ENCODE results near the gene NBAS. TPM values are rescaled to one million over a fixed set of nuclear protein-coding genes. Genes with fewer than 3 reads are reported as not detected.
"Not testable (repeated sequence)": the region's sequence is repeated elsewhere in the genome, so short reads cannot be mapped to it uniquely, and the experiment has no call there.

Gene NBAS
- polyA plus RNA-seq, 1 donor from 2014 or later = 31.9 TPM

DNA sequence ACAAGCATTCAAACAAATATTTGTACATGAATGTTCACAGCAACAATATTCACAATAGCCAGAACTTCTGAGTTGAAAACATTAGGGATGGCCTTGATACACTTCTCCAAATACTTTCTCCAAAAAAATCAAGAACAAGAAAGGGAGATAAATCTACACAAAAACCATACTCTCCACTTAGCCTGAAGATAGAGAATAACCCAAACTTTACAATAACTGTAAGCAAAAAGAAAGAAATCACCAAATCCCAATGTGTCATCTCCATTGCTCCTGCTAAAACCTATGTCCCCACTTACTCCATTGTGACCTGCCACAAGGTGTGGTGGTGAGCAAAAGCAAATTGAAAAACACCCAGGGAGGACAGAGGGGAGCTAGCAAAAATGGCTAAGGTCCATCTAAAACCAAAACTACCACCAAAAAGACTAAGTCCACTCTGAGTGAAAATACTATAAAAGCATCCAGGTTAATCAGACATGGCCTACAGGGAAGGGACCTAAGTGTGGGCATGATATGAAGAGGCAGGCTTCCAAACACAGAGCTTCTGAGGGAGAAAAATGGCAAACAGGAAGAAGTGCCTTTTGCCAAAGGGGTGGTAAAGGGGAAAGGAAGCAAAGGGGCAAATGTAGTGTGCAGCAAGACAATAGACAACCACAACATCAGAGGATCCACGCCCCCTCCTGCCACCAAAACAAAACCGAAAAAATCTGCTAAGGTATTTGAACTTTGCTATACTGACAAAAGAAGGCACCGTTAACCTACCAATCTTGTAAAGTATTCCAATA is 56.1 kb downstream of the NBAS start:
- Histone ChIP-seq H3K4me2 (ENCODE audit: low read length) (no peak overlapping the region), H2AFZ (ENCODE audit: low read depth, low read length) (no peak overlapping the region), H3K36me3 (ENCODE audit: insufficient read depth, low read length) (no peaks in the 10 kb centered on the region), H3K9me2 (ENCODE audit: insufficient read depth, low read length) (no peaks in the 10 kb centered on the region), H4K20me1 (ENCODE audit: insufficient read depth) (no peaks in the 10 kb centered on the region), H3F3A (ENCODE audit: insufficient read depth, low read length, poor library complexity, severe bottlenecking) (no peaks in the 10 kb centered on the region), H3K4me3 (ENCODE audit: low read length) (no peak overlapping the region), H3K9me3 (ENCODE audit: low read length) (no peaks in the 10 kb centered on the region), H3K9ac (ENCODE audit: low read length) (no peak overlapping the region), H3K79me2 (replicated peaks; ENCODE audit: insufficient read depth, low read length) (no peaks in the 10 kb centered on the region), H3K27me3 (ENCODE audit: insufficient read depth, low read depth, low read length) (no peaks in the 10 kb centered on the region), H3K27ac (ENCODE audit: low read length) (no peak overlapping the region)
- no peak for TF ChIP-seq POLR2AphosphoS5 (IDR thresholded peaks at IDR 0.05)
- no peak for TF ChIP-seq SMC3 (conservative IDR thresholded peaks at IDR 0.05; ENCODE audit: poor library complexity)
- TF ChIP-seq, protein P1, sequence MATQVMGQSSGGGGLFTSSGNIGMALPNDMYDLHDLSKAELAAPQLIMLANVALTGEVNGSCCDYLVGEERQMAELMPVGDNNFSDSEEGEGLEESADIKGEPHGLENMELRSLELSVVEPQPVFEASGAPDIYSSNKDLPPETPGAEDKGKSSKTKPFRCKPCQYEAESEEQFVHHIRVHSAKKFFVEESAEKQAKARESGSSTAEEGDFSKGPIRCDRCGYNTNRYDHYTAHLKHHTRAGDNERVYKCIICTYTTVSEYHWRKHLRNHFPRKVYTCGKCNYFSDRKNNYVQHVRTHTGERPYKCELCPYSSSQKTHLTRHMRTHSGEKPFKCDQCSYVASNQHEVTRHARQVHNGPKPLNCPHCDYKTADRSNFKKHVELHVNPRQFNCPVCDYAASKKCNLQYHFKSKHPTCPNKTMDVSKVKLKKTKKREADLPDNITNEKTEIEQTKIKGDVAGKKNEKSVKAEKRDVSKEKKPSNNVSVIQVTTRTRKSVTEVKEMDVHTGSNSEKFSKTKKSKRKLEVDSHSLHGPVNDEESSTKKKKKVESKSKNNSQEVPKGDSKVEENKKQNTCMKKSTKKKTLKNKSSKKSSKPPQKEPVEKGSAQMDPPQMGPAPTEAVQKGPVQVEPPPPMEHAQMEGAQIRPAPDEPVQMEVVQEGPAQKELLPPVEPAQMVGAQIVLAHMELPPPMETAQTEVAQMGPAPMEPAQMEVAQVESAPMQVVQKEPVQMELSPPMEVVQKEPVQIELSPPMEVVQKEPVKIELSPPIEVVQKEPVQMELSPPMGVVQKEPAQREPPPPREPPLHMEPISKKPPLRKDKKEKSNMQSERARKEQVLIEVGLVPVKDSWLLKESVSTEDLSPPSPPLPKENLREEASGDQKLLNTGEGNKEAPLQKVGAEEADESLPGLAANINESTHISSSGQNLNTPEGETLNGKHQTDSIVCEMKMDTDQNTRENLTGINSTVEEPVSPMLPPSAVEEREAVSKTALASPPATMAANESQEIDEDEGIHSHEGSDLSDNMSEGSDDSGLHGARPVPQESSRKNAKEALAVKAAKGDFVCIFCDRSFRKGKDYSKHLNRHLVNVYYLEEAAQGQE (IDR thresholded peaks at IDR 0.05; ENCODE audit: borderline replicate concordance) = no peak
- no peak for TF ChIP-seq TAF1 (IDR thresholded peaks at IDR 0.05; ENCODE audit: low read depth)
- no peak for TF ChIP-seq EP300 (conservative IDR thresholded peaks at IDR 0.05; ENCODE audit: poor library complexity, severe bottlenecking)
- TF ChIP-seq RAD21 (conservative IDR thresholded peaks at IDR 0.05) = no peak
- no peak for TF ChIP-seq MXI1 (conservative IDR thresholded peaks at IDR 0.05; ENCODE audit: poor library complexity, severe bottlenecking)
- TF ChIP-seq, protein P2, sequence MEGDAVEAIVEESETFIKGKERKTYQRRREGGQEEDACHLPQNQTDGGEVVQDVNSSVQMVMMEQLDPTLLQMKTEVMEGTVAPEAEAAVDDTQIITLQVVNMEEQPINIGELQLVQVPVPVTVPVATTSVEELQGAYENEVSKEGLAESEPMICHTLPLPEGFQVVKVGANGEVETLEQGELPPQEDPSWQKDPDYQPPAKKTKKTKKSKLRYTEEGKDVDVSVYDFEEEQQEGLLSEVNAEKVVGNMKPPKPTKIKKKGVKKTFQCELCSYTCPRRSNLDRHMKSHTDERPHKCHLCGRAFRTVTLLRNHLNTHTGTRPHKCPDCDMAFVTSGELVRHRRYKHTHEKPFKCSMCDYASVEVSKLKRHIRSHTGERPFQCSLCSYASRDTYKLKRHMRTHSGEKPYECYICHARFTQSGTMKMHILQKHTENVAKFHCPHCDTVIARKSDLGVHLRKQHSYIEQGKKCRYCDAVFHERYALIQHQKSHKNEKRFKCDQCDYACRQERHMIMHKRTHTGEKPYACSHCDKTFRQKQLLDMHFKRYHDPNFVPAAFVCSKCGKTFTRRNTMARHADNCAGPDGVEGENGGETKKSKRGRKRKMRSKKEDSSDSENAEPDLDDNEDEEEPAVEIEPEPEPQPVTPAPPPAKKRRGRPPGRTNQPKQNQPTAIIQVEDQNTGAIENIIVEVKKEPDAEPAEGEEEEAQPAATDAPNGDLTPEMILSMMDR (IDR thresholded peaks at IDR 0.05; ENCODE audit: poor library complexity, severe bottlenecking) = no peak
- no peak for TF ChIP-seq EZH2 (IDR thresholded peaks at IDR 0.05; ENCODE audit: borderline replicate concordance, insufficient read depth, low read length, poor library complexity, severe bottlenecking)

DNA sequence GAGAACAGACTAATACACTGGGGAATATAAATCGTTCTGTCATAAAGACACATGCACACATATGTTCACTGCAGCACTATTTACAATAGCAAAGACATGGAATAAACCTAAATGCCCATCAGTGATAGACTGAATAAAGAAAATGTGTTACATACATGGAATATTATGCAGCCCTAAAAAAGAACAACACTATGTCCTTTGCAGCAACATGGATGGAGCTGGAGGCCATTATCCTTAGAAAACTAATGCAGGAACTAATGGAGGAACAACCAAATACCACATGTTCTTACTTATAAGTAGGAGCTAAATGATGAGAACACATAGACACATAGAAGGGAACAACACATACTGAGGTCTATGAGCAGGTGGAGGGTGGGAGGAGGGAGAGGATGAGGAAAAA is 61.9 kb downstream of the NBAS start:
- not testable (repeated sequence) for H3K9ac ChIP-seq (ENCODE audit: low read length); H3K79me2 ChIP-seq (replicated peaks; ENCODE audit: insufficient read depth, low read length); H3K4me2 ChIP-seq (ENCODE audit: low read length); H3K27me3 ChIP-seq (ENCODE audit: insufficient read depth, low read depth, low read length); H2AFZ ChIP-seq (ENCODE audit: low read depth, low read length); H4K20me1 ChIP-seq (ENCODE audit: insufficient read depth); H3K27ac ChIP-seq (ENCODE audit: low read length); H3K36me3 ChIP-seq (ENCODE audit: insufficient read depth, low read length); H3K4me3 ChIP-seq (ENCODE audit: low read length); H3K9me2 ChIP-seq (ENCODE audit: insufficient read depth, low read length); H3F3A ChIP-seq (ENCODE audit: insufficient read depth, low read length, poor library complexity, severe bottlenecking); H3K9me3 ChIP-seq (ENCODE audit: low read length)

All from neural cell (in vitro differentiated cells).